NCI-H1105 treated with DMSO at 0.1 percent for 48 hours (cell line): ENCODE data around the gene SPTAN1.
"Not testable (repeated sequence)": the region's sequence is repeated elsewhere in the genome, so short reads cannot be mapped to it uniquely, and the experiment has no call there.

Experiments used
- DNase-seq: peaks from one replicate; lab custom pipeline; 2025; lab: John Stamatoyannopoulos, UW

SPTAN1 gene

DNA sequence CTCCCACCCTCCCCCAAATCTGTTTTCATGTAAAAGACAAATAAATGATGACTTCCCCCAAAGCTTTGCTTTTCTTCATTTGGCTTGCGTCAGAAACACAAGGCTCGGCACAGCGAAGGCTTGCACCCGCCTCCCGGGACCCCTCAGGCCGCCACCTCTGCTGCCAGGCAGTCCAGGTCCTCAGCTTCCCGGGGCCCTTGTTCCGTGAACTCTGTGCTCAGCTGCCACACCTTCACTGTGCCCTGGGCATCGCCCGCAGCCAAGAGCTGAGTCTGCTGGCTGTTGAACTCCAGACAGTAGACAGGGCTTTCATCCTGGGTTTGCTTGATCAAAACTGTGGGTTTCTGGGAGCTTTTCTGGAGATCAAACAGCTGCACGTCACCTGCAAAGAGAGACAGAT, 81.2 kb downstream of the SPTAN1 start:
- DNase-seq, result no peak

DNA sequence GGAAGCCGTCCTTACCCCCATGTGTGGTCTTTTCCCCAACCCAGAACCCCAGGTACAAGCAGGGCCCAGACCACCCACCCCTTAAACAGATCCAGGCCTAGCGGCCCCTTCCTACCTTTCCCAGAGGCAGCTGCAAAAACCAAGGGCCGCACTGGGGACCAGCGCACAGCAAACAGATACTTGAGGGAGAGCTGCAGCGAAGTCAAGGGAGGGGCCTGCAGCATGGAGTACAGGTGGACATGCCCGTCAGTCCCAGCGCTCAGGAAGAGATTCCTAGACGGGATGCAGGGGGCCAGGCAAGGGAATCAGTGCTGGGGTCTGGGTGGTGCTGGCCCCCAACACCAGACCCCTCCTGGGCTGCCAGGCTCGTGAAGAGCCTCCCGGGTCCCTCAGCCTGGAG, 81.7 kb downstream of the SPTAN1 start:
- no peak for DNase-seq

DNA sequence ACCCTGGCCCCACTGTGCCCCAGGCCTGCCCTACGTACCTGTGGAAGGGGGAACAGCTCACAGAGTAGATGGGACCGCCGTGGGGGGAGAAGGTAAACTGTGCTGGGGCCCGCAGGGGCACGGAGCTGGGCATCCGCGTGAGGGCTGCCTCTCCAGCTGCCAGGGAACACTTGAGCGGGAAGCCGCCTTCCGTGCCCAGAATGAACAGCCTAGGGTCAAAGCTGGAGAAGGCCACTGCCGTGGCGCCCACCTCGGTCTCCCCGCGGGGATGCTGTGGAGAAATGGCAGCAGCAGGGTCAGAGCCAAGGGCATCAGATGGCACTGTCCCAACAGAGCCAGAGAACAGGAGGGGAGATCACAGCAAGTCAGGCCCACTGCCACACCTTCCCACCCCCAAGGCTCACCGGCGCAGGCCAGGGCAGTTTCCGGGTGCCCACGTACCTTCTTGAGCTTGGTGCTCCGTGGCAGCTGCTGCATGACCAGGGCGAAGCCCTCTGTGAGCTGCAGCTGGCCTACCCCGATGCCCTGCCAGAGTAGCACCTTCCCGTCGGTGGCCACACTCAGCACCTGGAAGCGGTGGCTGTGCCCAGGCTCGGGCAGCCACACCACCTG, 82.4 kb downstream of the SPTAN1 start:
- DNase-seq, result no peak

DNA sequence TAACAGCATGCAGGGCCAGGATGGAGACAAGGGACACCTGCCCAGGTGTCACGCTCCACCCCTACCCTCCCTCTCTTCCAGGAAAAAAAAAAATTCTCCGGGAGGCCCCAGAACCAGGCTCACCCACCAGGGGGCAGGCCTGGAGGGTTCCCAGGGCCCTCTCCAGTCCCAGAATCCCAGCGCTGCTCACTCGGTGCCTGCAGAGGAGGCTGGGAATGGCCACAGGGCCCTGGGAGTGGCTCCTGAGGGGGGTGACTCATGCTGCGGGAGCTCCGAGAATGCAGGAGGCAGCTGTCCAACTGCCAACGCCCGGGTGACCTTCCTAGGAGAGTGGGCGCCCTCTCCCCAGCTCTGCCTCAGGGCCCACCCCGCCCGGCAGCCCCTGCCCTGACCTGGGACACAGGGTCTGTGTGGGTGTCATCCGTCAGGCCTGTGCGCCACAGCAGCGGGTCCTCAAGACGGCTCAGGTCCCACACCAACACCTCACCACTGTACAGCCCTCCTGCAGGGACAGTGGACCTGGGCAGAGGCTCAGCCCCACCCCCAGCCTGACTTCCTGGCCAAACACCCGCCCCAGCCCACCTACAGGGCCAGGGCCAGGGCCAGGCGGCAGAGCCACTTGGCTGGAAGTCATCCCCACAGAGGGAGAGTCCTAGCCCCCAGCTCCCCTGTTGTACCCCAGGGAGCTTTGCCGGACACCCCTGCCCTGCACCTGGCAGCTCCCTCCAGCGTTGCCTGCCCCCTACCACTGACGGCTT, 83.1 kb downstream of the SPTAN1 start:
- peak; percentile 68 for DNase-seq

DNA sequence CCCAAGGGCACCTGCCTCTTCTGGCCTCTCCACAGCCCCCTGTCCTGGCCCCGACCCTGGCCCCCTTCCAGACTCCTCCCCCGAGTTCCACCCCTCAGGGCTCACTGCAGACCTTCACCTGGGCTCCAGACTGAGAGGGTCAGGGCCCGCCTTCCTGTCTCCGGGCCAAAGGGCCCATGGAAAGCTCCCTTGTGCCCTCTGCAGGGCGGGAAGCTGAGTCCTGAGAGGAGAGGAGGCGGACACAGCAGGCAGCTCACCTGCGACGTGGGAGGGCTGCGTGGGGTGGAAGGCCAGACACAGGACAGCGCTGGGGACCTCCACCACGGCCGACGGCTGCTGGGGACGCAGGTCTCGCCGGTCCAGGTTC, 83.6 kb downstream of the SPTAN1 start:
- peak; percentile 69 for DNase-seq

DNA sequence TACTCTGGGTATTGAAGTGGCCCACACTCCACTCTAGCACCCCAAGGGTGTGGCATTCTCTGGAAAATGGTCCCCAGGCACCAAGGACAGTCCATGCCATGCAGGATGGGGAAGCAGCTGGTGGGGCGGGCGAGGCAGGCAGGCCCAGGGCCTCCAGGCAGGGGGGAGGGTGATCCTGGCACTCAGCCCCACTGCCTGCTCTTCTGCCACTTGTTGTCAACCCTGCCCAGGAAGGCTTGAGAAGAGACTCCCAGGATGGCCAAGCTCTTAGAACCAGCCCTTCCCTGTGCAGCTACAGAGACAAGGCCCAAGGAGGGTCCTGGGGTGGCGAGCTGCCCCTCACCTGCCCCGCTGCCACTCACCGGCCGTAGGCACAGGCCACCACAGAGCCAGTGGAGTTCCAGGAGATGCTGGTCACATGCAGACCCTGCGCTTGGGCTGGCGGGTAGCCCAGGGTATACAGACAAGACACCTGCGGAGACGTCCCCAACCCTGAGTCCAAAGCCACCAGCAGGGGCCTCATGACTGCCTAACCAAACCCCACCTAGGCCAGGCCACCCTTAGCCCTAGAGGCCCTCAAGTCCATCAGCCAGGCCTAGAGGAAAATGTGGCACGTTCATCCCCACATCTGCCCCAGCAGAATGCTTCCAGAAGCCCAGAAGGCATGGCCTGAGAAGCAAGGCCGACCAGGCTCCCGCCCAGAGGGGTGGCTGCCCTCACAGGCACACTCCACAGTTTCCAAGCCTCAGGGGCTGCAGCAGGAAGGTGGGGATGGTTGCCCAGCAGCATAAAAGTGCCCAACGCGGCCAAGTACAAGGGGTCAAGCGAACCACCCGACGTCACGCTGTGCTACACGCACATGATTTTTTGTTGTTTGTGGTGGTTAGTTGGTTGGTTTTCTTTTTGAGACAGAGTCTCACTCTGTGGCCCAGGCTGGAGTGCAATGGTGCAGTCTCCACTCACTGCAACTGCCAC, 84.5 kb downstream of the SPTAN1 start:
- peak; percentile 32 for DNase-seq

DNA sequence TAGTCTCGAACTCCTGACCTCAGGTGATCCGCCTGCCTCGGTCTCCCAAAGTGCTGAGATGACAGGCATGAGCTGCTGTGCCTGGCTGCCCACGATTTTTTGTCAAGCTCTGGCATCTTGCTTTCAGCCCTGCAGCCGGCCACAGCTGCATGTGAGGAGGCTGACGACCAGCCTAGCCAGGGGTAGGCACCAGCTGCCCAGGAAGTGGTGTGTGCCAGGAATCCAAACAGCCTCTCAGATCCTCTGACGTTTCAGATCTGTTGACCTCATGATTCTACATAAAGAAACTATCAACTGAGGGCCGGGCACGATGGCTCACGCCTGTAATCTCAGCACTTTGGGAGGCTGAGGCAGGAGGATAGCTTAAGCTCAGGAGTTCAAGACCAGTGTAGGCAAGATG, 85.3 kb downstream of the SPTAN1 start:
- no peak for DNase-seq

DNA sequence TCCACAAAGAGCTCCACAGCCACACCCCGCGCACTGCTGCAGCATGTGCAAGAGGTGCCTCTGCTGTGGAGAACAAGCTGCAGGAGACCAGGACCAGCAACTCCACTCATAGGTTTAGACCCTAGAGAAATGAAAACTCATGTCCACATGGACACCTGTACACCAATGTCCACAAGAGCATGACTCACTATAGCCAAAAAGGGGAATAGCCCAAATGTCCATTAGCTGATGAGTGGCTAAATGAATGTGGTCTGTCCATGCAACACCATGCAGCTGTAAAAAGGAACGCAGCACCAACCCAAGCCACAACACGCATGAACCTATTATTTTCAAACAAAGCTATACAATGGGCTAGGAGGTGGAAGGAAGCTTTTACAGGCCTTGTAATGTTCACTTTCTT, 86.2 kb downstream of the SPTAN1 start:
- no peak for DNase-seq

DNA sequence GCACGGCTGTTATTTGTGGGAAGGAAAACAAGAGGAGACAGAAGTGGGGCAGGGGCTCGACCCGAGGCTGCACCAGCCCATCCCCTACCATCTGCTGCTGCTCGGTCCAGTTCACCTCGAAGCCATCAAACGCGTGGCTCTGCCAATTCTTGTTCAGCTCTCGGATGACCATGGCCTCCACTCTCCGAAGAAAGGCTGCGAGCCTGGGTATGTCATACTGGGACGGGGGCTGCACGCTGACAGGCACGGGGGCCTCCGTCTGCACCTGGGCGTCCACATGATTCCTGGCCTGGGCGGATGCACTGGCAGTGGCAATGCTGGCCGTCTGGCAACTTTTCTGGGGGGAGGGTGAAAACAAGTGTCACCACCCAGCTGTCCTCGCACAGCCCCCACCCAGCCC, 88.2 kb downstream of the SPTAN1 start:
- no peak for DNase-seq

DNA sequence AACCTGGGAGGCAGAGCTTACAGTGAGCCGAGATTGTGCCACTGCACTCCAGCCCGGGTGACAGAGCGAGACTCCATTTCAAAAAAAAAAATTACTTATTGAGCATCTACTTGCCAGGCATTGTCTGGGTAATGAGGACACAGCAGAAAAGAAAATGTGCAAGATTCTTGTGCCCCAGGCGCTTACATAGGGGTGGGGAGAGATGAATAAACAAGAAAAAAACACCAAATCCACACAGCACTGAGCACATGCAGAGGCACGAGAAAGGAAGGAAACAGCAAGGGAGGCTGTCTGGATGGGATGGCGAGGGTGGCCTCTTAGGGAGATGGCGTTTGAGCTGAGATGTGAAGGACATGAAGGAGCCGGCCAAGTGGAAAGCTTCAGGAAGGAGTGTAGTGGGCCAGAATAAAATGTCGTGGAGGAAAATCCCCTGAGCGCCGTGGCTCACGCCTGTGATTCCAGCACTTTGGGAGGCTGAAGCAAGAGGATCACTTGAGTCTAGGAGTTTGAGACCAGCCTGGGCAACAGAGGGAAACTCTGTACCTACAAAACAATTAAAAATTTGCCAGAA, 90.4 kb downstream of the SPTAN1 start:
- no peak for DNase-seq

DNA sequence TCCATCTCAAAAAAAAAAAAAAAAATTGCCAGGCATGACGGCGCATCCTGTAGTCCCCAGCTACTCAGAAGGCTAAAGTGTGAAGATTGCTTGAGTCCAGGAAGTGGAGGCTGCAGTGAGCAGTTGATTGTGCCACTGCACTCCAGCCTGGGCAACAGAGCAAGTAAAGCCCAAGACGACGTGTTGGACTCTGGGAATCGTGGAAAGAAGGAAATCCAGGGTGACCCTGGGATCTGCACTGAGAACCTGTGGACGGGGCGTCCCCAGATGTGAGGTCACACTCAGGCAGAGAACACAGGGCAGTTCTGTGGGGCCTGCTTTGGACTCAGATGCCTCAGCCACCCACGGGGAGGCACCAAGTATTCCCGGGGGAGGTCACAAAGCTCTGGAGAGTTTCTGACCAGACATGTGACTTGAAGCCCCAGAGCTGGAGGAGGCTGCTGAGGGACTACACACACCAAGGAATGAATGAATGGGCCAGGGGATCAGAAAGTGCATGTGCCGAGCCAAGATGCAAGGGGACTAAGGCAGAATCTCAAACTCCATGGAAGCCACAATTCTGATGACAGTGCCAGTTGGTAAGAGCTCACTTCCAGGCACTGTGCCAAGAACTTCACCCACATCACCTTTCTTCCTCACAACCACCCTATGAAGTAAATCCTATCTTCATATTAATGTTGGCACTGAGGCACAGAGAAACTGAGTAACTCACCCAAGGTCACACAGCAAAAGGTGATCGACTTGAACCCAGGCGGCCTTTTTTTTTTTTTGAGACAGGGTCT, 91.3 kb downstream of the SPTAN1 start:
- no peak for DNase-seq

DNA sequence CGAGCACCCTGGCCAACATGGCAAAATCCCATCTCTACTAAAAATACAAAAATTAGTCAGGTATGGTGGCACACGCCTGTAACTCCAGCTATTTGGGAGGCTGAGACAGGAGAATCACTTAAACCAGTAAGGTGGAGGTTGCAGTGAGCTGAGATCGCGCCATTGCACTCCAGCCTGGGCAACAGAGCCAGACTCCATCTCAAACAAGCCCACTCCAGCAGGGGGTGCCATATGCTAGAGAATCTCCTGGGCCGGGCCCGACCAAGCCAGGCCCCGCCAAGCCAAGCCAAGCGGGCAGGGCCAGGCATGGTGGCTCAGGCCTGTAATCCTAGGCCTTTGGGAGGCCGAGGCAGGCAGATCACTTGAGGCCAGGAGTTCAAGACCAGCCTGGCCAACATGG, 95.8 kb downstream of the SPTAN1 start:
- not testable (repeated sequence) for DNase-seq

DNA sequence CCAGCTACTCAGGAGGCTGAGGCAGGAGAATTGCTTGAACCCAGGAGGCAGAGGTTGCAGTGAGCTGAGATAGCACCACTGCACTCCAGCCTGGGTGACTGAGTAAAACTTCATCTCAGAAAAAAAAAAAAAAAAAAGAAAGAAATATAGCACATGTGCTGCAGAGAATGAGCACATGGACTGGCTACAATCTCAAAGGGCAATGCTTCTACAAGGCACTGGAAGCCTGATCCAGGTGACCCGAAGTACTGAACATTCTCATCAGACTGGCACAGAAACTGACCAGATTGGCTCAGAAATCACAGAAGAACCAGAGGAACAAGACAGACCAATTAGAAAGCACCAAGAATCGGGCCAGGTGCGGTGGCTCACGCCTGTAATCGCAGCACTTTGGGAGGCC, 99.4 kb downstream of the SPTAN1 start:
- no peak for DNase-seq

DNA sequence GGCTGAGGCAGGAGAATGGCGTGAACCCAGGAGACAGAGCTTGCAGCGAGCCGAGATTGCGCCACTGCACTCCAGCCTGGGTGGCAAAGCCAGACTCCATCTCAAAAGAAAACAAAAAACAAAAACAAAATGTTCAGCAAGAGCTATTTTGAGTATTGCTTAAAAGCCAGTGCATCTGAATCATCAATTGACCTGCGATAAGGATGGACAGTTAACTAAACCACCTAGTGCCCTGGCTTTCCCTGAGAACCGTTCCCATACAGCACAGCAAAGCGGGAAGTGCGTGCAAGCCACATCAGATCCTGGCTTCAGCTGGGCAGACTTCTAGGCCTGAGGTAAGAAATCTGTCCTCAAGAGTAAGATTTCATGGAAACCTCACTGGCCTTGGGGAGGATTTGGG, 101.5 kb downstream of the SPTAN1 start:
- DNase-seq, result no peak

DNA sequence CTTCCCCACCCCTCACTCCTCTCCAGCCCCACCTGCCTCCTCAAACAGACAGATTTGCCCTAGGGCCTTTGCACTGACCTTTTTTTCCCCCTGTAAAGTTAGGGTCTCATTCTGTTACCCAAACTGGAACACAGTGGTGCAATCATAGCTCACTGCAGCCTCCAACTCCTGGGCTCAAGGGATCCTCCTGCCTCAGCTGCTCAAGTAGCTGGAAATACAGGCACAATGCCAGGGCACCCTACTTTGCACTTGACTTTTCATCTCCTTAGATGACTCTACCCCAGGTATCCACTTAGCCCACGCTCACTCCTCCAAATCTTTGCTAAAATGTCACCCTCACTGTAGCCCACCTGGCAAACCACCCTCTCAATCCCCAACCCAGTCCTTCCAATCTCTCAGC, 102.1 kb downstream of the SPTAN1 start:
- no peak for DNase-seq

DNA sequence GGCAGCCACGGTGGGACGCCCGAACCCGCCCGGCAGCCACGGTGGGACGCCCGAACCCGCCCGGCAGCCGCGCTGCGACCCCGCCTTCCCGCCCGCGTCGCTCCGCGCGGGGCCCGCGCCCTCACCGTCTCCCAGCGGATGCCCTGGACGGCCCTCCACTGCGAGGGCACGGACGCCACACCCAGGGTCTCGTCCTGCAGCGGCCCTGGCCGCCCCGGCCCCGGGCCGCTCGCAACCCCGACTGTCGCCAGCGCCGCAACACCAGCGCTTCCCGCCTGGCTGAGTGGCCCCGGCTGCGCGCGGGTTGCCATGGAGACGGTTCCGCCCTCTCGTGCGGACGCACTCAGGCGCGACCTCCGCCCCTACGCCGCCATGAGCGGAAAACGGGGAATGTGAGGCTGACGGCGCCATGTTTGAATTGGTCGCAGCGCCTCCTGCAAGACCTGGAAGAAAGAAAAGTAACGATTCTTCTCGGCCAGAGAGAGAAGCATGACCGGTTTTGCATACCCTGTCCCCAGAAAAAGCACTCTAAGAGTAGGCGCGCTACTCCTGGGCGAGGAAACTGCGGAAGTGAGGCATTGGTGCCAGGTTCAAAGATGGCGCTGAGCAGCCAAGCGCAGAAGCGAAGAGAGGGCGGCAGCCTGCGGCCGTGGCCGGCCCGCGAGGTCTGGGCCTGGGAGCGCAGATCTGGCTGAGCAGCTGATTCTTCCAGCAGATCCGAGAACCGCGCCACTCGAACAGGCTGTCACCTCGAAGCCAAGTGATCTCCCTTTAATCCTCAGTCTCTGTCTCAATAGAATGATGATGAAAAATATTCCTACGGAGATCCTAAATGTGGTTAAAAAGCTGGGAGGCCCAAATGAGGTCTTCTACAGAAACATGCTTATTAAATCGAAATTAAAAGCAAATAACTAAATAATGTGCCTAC, 104.3 kb downstream of the SPTAN1 start, which contains the start of gene DYNC2I2:
Gene DYNC2I2, minus strand, starts transcription at position 432 of the 928 bp plus-strand sequence. Its CDS starts 121 bp downstream, at position 311.
- DNase-seq, result peak; percentile 82

DNA sequence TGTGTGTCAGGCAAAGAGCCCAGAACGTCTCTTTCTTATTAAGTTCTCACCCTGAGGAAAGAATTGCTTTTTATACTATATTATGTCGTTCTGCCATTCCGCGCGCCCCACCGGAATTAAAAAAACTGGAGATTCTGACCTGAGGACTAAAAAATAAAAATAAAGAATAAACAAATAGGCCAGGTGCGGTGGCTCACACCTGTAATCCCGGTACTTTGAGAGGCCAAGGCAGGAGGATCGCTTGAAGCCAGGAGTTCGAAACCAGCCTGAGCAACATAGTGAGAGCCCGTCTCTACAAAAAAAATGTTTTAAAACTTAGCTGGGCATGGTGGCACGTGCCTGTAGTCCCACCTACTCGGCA, 104.9 kb downstream of the SPTAN1 start:
- no peak for DNase-seq

DNA sequence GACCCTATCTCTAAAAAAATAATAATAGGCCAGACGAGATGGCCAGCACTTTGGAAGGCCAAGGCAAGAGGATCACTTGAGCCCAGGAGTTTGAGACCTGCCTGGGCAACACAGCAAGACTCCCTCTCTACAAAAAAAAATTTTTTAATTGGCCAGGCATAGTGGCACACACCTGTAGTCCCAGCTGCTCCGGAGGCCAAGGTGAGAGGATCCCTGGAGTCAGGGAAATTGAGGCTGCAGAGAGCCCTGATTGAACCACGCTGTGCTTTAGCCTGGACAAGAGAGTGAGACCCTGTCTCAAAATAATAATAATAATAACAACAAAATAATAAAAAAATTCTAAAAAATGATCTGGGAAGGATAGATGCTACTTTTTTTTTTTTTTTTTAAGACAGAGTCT, 105.4 kb downstream of the SPTAN1 start:
- DNase-seq, result no peak

DNA sequence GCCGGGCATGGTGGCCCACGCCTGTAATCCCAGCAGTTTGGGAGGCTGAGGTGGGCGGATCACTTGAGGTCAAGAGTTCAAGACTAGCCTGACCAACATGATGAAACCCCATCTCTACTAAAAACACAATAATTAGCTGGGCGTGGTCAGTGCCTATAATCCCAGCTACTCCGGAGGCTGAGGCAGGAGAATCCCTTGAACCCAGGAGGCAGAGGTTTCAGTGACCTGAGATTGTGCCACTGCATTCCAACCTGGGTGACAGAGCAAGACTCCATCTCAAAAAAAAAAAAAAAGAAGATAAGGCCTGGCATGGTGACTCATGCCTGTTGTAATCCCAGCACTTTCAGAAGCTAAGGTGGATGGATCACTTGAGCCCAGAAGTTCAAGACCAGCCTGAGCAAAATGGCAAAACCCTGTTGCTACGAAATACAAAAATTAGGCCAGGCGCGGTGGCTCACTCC, 114.1 kb downstream of the SPTAN1 start:
- not testable (repeated sequence) for DNase-seq

DNA sequence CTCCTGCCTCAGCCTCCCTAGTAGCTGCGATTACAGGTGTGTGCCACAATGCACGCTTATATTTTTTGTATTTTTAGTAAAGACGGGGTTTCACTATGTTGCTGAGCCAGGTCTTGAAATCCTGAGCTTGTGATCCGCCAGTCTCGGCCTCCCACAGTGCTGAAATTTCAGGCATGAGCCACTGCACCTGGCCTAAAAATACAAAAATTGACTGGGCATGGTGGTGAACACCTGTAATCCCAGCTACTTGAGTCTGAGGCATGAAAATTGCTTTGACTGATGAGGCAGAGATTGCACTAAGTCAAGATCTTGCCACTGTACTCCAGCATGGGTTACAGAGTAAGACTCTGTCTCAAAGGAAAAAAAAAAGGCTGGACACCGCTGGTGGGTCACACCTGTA, 117.4 kb downstream of the SPTAN1 start:
- no peak for DNase-seq
